ENCODE data around the gene WNT5B. TPM values are rescaled to one million over a fixed set of nuclear protein-coding genes. Genes with fewer than 3 reads are reported as not detected.

WNT5B gene
- total RNA-seq, 2 donors from 2014 or later, result 1.5 to 3.0 TPM

- no peak for DNase-seq (ENCODE audit: low spot score)
- H3K27ac ChIP-seq, result peak overlapping the region; percentile 42 to 52
These were observed 20.3 kb upstream of the WNT5B start for GRCh38 chr12:1608713-1609119.

GRCh38 chr12:1610072-1610643 is 18.9 kb upstream of the WNT5B start:
- Histone ChIP-seq H3K4me3 (no peak overlapping the region), H3K27me3 (no peaks in the 10 kb centered on the region), H3K9me3 (no peaks in the 10 kb centered on the region), H3K4me1 (peaks cover 0 to 40% of the 10 kb centered on the region in 2 donors), H3K27ac (no peak overlapping the region), H3K36me3 (no peaks in the 10 kb centered on the region)
- no peak for TF ChIP-seq CTCF (IDR thresholded peaks at IDR 0.05)
- no peak for DNase-seq (ENCODE audit: low spot score)

More at GRCh38 chr12:1608713-1609119, 20.3 kb upstream of the WNT5B start:
- no peaks in the 10 kb centered on the region for H3K27me3 ChIP-seq
- peaks cover 0 to 43% of the 10 kb centered on the region in 2 donors for H3K4me1 ChIP-seq
- H3K36me3 ChIP-seq, result no peaks in the 10 kb centered on the region
- H3K9me3 ChIP-seq, result no peaks in the 10 kb centered on the region
- H3K4me3 ChIP-seq, result no peak overlapping the region
- TF ChIP-seq CTCF (IDR thresholded peaks at IDR 0.05), result no peak

- no peak overlapping the region for H3K4me3 ChIP-seq
These were observed 17.0 kb upstream of the WNT5B start for GRCh38 chr12:1611803-1612572.

GRCh38 chr12:1613860-1614259 is 15.2 kb upstream of the WNT5B start:
- Histone ChIP-seq H3K27me3 (no peaks in the 10 kb centered on the region), H3K4me1 (peaks cover 0 to 12% of the 10 kb centered on the region in 2 donors), H3K4me3 (no peak overlapping the region), H3K27ac (no peak overlapping the region), H3K9me3 (no peaks in the 10 kb centered on the region), H3K36me3 (no peaks in the 10 kb centered on the region)
- no peak for TF ChIP-seq CTCF (IDR thresholded peaks at IDR 0.05)
- no peak for DNase-seq (ENCODE audit: low spot score)

More at GRCh38 chr12:1611803-1612572, 17.0 kb upstream of the WNT5B start:
- no peak for DNase-seq (ENCODE audit: low spot score)
- H3K4me1 ChIP-seq, result peaks cover 0 to 23% of the 10 kb centered on the region in 2 donors
- TF ChIP-seq CTCF (IDR thresholded peaks at IDR 0.05), result no peak
- no peaks in the 10 kb centered on the region for H3K27me3 ChIP-seq
- no peaks in the 10 kb centered on the region for H3K9me3 ChIP-seq
- H3K27ac ChIP-seq, result peak overlapping the region; percentile 44 to 48
- H3K36me3 ChIP-seq, result no peaks in the 10 kb centered on the region

GRCh38 chr12:1614360-1614759 is 14.7 kb upstream of the WNT5B start:
- Histone ChIP-seq H3K4me1 (peaks cover 0 to 7% of the 10 kb centered on the region in 2 donors), H3K27me3 (no peaks in the 10 kb centered on the region), H3K9me3 (no peaks in the 10 kb centered on the region), H3K4me3 (no peak overlapping the region), H3K27ac (no peak overlapping the region), H3K36me3 (no peaks in the 10 kb centered on the region)
- TF ChIP-seq CTCF (IDR thresholded peaks at IDR 0.05), result no peak
- DNase-seq (ENCODE audit: low spot score), result no peak
